Measurements from ENCODE around the gene TTPAL.
"Not testable (repeated sequence)": the region's sequence is repeated elsewhere in the genome, so short reads cannot be mapped to it uniquely, and the experiment has no call there.

Gene TTPAL

DNA sequence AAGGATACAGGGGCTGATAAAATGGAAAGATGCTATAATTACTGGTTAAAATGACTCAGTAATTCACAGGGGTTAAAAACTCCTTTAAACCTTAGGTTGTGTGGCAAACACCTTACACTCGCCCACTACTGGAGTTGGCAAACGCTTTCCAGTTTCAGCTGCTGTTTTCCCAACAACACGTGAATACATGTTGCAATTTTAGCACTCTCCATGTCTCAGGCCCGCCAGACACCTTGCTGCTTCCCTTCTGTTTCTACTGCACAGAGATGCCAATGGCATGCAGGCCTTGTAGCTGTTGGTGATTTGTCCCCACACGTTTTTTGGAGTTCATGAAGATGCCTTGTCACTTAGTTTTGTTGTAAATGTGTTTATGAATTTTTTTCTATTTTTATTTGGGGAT is 5.3 kb upstream of the TTPAL start:
- DNase-seq = no peak

DNA sequence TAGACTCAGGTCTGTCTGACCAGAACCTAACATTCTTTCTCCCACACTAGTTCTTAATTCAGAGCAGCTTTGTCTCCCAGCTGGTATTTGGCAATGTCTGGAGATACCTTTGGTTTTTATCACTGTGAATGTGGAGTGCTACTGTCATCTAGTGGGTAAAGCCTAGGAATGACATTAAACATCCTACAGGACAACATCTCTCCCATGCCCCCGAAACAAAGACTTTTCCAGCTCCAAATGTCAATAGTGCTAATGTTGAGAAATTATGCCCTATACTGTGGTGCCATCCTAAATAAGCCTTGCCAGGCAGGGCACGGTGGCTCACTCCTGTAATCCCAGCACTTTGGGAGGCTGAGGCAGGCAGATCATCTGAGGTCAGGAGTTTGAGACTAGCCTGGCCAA is 4.2 kb upstream of the TTPAL start:
- no peak for DNase-seq

DNA sequence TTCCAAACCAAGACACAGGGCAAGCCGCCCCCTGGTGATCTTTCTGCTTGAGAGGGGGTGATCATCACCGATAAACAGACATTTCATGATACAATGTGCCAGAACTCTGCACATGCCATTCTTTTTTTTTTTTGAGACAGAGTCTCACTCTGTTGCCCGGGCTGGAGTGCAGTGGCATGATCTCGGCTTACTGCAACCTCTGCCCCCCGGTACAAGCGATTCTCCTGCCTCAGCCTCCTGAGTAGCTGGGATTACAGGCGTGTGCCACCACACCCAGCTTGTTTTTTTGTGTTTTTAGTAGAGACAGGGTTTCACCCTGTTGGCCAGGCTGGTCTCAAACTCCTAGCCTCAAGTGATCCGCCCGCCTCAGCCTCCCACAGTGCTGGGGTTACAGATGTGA is 3.4 kb upstream of the TTPAL start:
- DNase-seq = not testable (repeated sequence)

DNA sequence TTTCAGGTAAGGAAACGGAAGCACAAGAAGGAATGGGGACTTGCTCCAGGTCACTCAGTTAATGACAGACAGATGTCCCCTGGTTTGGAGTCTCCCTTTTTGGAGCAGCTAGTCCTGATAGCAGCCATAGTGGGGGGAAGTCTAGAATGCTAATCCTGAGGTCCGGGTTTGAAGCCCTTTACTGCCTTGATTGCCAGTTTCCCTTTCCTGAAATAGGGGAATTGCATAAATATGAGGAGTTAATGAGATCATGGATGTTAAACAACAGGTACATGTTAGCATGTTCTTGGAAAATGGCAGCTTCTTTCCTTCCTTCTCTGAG is 341 bp upstream of the TTPAL start:
- DNase-seq = no peak

DNA sequence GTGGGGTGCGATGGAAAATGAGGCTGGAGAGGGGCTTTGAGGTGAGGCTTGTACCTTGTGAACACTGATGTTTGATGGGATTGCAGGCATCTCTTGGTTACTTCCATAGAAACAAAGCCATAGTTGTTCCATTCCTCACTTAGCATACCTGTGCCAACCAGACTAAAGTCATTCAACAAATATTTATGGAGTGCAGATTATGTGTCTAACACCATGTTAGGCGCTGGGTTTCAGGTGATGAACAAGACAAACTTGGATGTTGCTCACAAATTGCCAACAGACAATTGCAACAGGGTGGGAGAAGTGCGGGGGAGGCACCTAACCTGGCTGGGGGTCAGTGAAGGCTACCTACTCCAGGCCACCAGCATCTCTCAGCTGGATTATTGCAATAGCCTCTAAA is 1.5 kb downstream of the TTPAL start:
- no peak for DNase-seq

DNA sequence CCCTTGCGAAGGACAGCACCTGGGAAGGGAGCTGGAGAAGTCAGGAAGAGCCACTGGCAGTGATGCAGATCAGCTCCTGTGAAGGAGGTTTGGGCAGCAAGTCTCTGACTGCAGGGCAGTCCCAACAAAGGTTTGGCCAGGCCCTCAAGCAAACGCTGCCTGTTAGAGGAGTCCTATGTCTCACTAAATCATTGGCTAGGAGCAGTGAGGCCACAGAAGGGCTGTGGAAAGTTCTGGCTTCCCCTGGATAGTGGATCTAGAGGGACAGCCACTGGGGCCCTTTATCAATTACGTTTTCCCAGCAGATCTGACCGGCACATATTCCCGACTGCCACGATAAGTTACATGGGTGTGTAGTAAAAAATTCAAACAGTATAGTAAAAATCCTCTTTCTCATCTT is 2.5 kb downstream of the TTPAL start:
- no peak for DNase-seq

DNA sequence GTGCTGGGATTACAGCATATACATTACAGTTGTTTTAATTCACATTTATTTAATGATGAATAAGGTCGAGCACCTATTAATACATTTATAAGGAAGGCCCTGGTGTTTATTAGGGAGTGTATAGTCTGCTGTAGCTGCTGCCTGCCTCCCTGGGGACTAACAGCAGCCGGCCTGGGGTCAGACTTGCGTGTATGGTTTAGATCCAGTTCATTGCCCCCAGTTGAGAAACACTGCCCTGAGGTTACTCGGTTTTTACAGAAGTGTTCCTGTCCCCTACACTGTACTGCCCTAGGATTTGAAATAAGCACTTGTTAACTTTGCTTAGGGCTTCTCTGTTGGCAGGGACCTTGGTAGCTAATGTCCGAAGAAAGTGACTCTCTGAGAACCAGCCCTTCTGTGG is 4.0 kb downstream of the TTPAL start:
- no peak for DNase-seq

DNA sequence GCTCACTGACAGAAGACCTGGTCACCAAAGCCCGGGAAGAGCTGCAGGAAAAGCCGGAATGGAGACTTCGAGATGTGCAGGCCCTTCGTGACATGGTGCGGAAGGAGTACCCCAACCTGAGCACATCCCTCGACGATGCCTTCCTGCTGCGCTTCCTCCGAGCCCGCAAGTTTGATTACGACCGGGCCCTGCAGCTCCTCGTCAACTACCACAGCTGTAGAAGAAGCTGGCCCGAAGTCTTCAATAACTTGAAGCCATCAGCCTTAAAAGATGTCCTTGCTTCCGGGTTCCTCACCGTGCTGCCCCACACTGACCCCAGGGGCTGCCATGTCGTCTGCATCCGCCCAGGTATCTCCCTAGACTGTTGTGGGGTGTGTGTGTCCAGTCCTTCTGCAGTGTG is 4.4 kb downstream of the TTPAL start:
- no peak for DNase-seq

DNA sequence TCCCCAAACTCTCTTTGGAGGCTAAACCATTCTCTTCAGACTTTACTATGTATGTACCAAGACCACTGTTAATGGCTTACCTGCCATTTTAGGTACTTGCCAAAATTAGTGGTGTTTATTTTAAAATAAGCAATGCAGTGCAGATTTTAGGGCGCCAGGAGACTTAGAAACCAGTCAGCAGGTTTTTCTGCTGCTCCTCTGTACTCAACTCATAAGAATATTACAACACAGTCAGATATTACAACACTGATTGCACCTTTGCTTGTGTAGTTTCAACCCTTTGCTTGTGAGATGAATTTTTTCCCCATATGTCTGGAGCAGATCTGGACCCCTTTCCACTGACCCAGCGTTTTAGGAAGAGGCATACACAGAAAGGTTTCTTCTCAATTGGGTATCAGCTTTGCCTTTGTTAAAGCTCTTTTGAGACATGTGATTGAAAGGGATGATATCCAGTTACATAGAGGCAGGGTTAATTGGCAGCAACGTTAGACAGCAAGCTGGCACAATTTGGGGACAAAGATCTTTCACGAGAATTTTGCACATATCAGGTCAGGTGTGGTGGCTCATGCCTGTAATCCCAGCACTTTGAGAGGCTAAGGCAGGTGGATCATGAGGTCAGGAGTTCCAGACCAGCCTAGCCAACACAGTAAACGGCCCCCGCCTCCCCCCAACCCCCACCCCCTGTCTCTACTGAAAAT is 6.2 kb downstream of the TTPAL start:
- DNase-seq = no peak

DNA sequence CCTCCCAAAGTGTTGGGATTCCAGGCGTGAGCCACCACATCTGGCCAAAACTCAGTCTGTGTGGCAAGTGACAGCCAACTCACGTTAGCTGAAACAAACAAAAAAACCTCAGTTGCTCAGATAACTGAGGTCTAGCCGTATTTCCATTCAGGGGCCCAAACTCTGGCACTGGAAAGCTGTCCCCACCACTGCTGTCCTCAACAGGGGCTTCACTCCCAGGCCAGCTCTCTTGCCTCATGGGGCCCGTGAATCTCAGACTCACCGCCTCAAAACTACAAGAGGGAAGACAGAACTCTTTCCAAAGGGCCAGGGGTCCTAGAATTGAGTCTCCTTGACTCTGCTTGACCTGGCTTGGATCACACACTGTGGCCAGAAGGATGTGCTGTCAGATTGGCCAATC is 7.4 kb downstream of the TTPAL start:
- DNase-seq = no peak

DNA sequence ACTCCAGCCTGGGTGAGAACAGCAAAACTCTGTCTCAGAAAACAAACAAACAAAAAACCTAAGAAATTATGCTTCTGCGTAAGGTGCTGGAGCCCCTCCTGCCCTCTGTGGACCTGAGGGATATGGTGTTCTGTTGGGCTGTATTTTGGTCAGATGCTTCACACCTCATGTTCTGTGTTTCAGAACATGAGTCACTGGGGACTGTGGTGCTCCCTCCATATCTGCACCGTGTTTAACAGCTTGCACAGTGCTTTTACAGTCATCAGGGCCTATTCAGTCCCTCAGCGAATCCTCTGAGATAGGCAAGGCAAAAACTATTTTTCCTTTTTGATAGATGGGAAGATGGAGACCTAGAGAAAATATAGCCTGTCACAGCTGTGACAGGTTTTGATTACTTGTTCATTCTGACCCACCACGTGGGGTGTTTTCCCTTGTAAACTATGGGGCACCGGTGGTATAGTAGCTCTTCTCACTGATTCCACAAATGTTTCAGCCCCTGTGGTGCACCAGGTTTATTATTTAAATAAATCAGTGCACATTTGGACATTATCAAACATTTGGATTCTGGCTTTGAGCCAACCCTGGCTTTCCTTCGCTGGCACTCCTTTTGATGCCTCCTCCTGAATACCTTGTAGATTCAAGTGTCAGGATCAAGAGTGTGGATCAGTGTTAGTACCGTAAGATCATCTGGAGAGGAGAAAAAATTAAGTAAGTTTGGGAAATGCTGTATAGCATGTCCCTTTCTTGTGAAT is 9.6 kb downstream of the TTPAL start:
- DNase-seq = no peak

DNA sequence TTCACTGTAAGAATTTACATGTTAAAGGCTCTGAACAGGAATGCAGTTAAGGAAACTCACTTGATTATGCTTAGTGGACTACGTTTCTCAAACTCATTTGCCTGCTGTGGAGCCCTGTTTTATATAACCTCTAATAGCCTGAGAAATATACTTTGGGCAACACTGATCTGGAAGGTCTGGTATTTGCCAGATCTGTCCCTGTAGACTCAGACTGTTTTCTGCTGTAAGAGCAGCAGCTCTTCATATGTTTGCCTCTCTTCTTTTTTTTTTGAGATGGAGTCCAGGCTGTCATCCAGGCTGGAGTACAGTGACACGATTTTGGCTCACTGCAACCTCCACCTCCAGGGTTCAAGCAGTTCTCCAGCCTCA is 10.1 kb downstream of the TTPAL start:
- no peak for DNase-seq

DNA sequence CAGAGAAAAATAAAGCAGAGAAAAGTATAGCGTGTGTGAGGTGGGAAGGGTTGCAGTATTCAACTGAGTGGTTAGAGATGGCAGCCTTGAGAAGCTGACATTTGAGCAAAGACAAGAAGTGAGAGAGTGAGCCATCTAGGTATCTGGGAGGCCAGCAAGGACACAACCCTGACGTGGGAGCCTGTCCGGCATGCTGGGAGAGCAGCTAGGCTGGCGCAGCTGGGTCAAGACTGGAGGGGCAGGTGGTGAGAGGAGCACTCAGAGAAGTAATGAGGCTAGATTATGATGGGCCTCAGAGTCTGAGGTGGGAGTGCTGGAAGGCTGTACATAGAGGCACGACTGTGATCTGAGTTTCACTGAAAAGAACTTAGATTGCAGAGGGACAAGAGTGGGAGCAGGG is 12.9 kb downstream of the TTPAL start:
- no peak for DNase-seq

DNA sequence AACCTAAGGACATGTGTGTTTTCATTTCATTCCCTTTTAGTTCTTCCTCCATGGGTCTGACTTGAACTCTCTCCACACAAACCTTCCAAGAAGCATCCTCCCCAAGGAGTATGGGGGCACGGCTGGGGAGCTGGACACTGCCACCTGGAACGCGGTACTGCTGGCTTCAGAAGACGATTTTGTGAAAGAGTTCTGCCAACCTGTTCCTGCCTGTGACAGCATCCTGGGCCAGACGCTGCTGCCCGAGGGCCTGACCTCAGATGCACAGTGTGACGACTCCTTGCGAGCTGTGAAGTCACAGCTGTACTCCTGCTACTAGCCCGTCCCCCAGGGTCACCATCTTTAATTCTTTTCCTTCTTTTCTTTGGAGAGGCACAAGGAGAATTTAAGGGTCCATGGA is 13.5 kb downstream of the TTPAL start:
- no peak for DNase-seq

DNA sequence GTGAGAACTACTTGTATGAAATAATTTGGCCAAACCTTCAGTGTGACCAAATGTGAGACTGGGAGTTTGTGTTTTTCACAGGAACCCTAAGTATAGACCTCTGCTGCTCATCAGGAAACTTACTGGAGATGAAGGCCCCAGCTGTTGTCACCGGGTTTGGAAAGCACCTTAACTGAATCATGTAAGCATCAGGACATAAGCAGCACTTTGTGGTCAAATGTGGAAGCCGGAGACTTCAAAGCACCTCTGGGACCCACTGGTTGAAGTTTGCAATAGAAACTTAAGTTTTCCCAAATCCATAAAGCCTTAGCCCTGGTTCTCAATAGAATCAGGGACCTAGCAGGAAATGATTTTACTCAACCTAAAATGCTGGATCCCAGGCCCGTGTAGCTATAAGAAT is 14.3 kb downstream of the TTPAL start:
- no peak for DNase-seq

DNA sequence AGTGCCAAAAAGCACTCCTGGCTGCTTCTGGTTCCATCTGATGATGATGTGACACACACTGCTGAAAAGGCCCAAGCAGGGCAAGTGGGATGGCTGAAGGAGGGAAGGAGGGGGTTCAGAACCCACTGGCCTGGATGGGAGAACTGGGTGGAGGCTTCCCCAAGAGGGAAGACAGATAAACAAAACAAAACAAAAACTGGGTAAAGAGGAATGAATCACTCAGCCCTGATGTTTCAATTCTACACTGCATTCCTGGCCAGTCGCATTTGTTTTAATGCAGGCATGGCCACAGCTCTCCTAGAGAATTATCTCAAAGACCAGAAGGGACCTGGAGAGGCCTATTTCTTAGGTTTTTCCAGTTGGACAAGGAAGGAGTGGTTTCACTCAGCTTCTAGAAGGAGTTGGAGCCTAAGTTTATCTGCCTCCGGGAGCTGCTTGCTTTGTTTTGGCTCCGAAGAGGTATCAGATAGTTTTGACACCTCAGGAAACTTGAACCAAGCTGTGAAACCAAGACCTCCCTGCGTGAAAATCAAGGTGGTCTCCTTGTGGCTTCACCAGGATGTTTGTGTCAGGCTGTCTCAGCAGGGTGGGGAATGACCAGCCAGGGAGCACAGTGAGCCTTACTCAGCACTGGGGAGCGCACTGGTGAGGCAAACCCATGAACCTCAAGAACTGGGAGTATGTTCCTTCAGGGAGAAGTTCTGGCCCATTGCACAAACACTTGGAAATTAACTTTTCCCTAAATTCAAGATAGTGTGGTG is 16.1 kb downstream of the TTPAL start:
- DNase-seq = no peak

DNA sequence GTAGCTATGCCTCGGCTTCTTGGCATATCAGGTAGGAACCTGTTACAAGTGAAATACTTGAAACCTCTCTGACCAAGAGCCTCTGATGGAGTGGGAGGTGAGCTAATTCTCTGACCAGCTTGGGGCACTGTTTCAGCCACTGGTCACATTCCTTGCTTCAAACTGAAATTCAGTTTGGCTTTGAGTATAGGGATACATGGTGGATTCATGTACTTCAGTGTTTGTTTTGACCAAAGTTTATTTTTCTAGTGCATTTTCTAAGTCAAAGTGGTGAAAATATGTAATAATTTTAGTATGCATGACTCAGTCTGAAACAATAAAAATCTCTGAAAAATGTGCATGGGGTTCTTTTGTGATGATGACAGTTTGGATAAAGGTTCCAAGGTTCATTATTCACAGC is 18.6 kb downstream of the TTPAL start:
- no peak for DNase-seq

DNA sequence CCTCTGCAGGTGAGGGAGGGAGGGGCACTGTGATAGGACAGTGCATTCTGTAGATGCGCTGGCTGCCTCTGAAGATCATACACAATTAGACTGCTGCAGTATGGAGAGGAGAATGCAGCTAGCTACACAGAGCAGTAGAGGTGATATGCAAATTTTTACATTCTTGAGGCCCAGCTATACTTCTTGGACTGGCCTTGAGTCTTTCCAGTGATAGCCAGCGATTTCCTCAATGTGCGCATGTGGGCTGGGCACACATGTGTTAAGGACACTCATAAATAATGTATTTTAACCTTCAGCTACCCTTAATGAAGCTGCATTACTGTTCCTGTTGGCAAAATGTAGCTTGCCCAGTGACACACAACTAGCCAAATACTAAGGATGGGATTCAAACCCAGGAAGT is 19.0 kb downstream of the TTPAL start:
- DNase-seq = no peak

DNA sequence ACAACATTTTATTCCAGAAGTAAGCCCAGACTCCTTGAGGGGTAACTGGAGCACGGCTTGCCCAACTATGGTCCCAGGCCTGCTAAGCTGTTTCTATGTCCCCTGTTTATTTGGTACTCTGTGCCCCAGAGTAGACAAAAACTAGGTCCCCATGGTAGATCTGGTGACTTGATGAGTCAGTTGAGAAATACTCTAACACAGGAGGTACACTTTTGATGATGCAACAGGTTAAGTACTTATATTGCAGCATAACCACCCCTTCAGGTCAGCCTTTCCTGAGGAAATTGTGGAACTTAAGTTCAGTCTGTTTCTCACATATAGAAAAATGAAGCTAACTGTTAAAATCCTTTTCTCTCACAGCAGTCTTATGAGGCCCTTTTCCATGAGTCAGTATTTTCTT is 19.6 kb downstream of the TTPAL start:
- DNase-seq = peak; percentile 34

DNA sequence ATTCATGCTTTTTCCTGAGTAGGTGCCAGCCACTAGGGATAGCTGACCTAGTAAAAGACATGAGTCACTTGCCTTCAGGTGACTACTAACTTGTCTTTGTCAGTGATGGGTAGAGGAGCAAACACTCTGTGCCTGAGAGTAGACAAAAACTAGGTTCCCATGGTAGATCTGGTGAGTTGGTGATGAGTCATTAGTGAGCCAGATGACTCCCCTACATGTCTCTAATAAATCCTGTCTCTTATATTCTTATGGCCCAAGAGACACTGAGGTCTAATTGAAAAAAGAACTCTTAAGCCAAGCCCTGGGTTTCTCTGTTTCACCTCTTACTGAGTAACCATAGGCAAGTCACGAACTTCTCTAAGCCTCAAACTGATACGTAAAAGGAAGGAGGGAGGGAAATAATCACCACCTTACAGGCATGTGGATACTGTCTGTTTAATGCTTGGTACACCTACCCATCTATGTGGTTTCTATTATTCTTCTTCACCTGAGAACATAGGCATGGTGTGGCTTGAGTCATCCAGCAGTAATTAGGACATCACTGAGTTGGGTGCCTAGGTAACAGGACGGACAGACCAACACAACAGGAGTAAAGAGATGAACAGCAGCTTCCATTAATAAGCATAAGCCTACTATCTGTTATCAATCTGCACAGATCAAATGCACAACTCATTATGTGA is 20.3 kb downstream of the TTPAL start:
- no peak for DNase-seq

DNA sequence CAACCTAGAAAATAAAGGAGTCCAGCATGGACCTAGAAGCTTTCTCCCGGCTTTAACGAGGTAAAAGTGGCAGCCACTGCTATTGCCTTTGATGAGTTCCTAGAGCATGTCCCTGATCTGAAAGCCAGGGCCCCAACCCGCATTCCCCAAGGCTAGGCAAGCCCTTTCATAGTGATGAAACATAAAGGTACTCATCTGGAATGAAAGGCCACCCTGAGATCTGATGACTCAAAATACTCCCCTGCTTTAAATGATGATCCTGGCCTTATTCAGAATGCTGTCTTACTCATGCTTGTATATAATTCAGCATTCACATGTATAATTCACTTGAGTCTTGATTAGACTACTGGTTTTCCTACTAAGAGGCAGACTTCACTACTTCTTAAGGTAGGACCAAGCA is 21.3 kb downstream of the TTPAL start:
- no peak for DNase-seq

DNA sequence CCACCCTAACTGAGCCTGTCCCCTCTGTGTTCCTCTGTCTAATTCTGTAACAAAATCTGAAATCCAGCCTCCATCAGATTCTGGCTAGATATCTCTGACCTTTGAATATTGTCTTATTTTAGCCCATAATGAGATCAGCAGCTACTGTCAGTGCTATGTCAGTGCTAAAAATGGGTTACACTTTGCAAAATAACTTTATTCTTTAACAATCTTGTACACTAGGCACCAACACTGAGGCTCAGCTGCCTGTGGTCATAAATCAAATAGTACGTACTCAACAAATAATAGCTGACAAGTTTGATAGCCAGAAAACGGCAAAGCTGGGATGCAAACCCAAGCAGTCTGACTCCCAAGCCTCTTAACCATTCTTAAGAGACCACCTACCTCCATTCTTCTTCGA is 22.1 kb downstream of the TTPAL start:
- no peak for DNase-seq

DNA sequence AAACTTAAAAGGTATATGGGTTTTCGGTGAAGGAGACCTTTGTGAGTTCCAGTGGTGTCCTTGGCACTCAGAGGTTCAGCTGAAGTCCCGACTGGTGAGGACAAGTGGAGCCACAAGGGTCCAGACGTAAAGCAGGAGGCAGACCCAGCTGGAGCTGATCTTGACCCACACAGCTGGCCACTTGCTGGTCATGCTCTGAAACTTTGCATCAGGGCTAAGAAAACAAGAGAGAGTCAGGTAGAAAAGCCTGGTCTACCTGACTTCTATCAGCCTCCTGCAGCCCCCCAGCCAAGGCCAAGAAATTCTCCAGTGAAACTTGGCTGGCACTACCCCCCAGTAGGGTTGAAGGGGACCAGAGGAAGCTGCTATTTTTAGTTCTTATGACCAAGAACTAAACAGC is 24.5 kb downstream of the TTPAL start:
- no peak for DNase-seq

DNA sequence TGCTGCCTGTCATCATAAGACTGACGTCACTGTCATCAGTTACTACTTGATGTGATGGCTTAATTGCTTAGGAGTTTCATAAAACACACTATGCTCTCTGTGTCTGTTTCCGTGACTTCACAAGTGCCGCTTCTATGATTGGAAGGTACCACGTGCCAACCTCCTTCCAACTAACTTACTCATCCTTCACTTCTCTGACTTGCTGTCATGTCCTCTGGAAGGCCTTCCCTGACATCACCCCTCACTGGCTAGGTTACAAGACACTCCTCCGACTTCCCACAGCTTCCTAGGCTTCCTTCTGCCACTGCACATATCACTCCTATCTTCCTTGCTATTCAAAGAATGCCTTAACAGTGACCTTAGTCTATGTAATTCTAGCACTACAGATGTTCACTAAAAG is 25.8 kb downstream of the TTPAL start:
- DNase-seq = no peak

All from SIG-M5 (cell line).